Glomerular visceral epithelial cell (primary cell): Measurements from ENCODE around the gene SURF6.

Experiments used
- DNase-seq: peaks from one replicate; pipeline ENCODE4 v3.0.0-alpha.2; 2016; ENCODE audit errors: extremely low spot score

The SURF6 gene

GRCh38 chr9:133367778-133368177, 31.8 kb upstream of the SURF6 start:
- no peak for DNase-seq

- DNase-seq = no peak
Observed at GRCh38 chr9:133367221-133367620, 31.2 kb upstream of the SURF6 start.

- DNase-seq = no peak
Observed at GRCh38 chr9:133366435-133366834, 30.4 kb upstream of the SURF6 start.

GRCh38 chr9:133362359-133363044, 26.5 kb upstream of the SURF6 start:
- no peak for DNase-seq

GRCh38 chr9:133361507-133362092, 25.6 kb upstream of the SURF6 start:
- DNase-seq = no peak

GRCh38 chr9:133360400-133361393, 24.7 kb upstream of the SURF6 start:
- no peak for DNase-seq

- no peak for DNase-seq
Observed at GRCh38 chr9:133359399-133360175, 23.6 kb upstream of the SURF6 start.

- no peak for DNase-seq
Observed at GRCh38 chr9:133357656-133358055, 21.7 kb upstream of the SURF6 start.

GRCh38 chr9:133356391-133357091, 20.6 kb upstream of the SURF6 start, which contains the start of the genes SURF1 and SURF2:
Gene SURF1, minus strand, starts transcription at chr9:133356487. Its CDS starts 34 bp downstream, at chr9:133356453.
Gene SURF2, plus strand, starts transcription at chr9:133356550. Its CDS starts 43 bp downstream, at chr9:133356593.
- DNase-seq = peak; percentile 82

- DNase-seq = no peak
Observed at GRCh38 chr9:133355881-133356357, 19.9 kb upstream of the SURF6 start.

GRCh38 chr9:133354766-133355165, 18.8 kb upstream of the SURF6 start:
- no peak for DNase-seq

GRCh38 chr9:133353548-133353947, 17.6 kb upstream of the SURF6 start:
- no peak for DNase-seq

- no peak for DNase-seq
Observed at GRCh38 chr9:133352635-133353340, 16.8 kb upstream of the SURF6 start.

GRCh38 chr9:133351908-133352634, 16.1 kb upstream of the SURF6 start:
- peak; percentile 47 for DNase-seq

- no peak for DNase-seq
Observed at GRCh38 chr9:133351526-133351907, 15.5 kb upstream of the SURF6 start.

GRCh38 chr9:133349965-133350616, 14.1 kb upstream of the SURF6 start:
- DNase-seq = no peak

GRCh38 chr9:133348718-133349573, 13.0 kb upstream of the SURF6 start:
- no peak for DNase-seq
